HEK293T (cell line): ENCODE data around the gene CC2D2B.

Experiments used
- CTBP1 ChIP-seq: fragments of 450-650 bp; IDR thresholded peaks from 2 replicates; pipeline ENCODE4 v1.6.1; 2016; ENCODE audit warnings: borderline replicate concordance
- ELF4 ChIP-seq: fragments of 450-650 bp; IDR thresholded peaks from 2 replicates; pipeline ENCODE4 v1.6.1; 2017; ENCODE audit warnings: antibody characterized with exemption
- FOXM1 ChIP-seq: fragments of 450-650 bp; IDR thresholded peaks from 2 replicates; pipeline ENCODE4 v1.6.1; 2017; ENCODE audit warnings: mild to moderate bottlenecking, borderline replicate concordance
- HDGF ChIP-seq: fragments of 450-650 bp; IDR thresholded peaks from 2 replicates; pipeline ENCODE4 v1.6.1; 2017; ENCODE audit warnings: antibody characterized with exemption, borderline replicate concordance
- LEF1 ChIP-seq: fragments of 450-650 bp; IDR thresholded peaks from 2 replicates; pipeline ENCODE4 v1.6.1; 2017; ENCODE audit warnings: mild to moderate bottlenecking, borderline replicate concordance

GRCh38 chr10:95963202-95963990, 55.6 kb downstream of the CC2D2B start:
- TF ChIP-seq ELF4 (no peak), HDGF (no peak), LEF1 (no peak), CTBP1 (no peak), FOXM1 (no peak)
